Astrocyte (in vitro differentiated cells and primary cell): ENCODE data around the gene DAD1. TPM values are rescaled to one million over a fixed set of nuclear protein-coding genes. Genes with fewer than 3 reads are reported as not detected.
"Not testable (repeated sequence)": the region's sequence is repeated elsewhere in the genome, so short reads cannot be mapped to it uniquely, and the experiment has no call there.

Experiments used
- DNase-seq: peaks from one replicate; pipeline ENCODE4 v3.0.0-alpha.2; 2010; ENCODE audit warnings: low read depth
- FAIRE-seq: peaks from 2 replicates; lab custom pipeline; 2011; peaks lifted over from hg19 to GRCh38; lab: Jason Lieb, UNC
- H2AFZ ChIP-seq: 2 replicates; pipeline ENCODE4 v1.6.0; 2012; ENCODE audit warnings: low read depth, low read length, inconsistent platforms
- H3K27ac ChIP-seq: 2 replicates; pipeline ENCODE4 v1.5.1; 2011; ENCODE audit warnings: low read depth, low read length, inconsistent platforms
- H3K27me3 ChIP-seq: 2 replicates; pipeline ENCODE4 v1.6.0; 2011; ENCODE audit warnings: low read length, inconsistent platforms; ENCODE audit not compliant: insufficient read depth
- H3K36me3 ChIP-seq: 2 replicates; pipeline ENCODE4 v1.5.1; 2011; ENCODE audit warnings: low read length, inconsistent platforms; ENCODE audit not compliant: insufficient read depth
- H3K4me1 ChIP-seq: 2 replicates; pipeline ENCODE4 v1.5.1; 2011; ENCODE audit warnings: low read length, inconsistent platforms; ENCODE audit not compliant: insufficient read depth
- H3K4me2 ChIP-seq: 2 replicates; pipeline ENCODE4 v1.6.0; 2012; ENCODE audit warnings: low read length, inconsistent platforms
- H3K4me3 ChIP-seq: 2 replicates; pipeline ENCODE4 v1.5.1; 2011; ENCODE audit warnings: low read depth, mild to moderate bottlenecking, low read length, inconsistent platforms; ENCODE audit not compliant: insufficient read depth
- H3K79me2 ChIP-seq: 2 replicates; pipeline ENCODE4 v1.6.0; 2012; ENCODE audit warnings: mild to moderate bottlenecking, low read length, inconsistent platforms; ENCODE audit not compliant: insufficient read depth
- H3K9ac ChIP-seq: 2 replicates; pipeline ENCODE4 v1.6.0; 2012; ENCODE audit warnings: mild to moderate bottlenecking, low read length, inconsistent platforms
- H3K9me3 ChIP-seq: 2 replicates; pipeline ENCODE4 v1.5.1; 2012; ENCODE audit warnings: low read depth, mild to moderate bottlenecking, low read length, inconsistent platforms; ENCODE audit not compliant: insufficient read depth
- H4K20me1 ChIP-seq: 2 replicates; pipeline ENCODE4 v1.6.0; 2012; ENCODE audit warnings: low read length, inconsistent platforms; ENCODE audit not compliant: insufficient read depth
- H3K27ac Mint-ChIP-seq: one replicate; pipeline ENCODE4 v1.8.0; 2021; ENCODE audit warnings: mild to moderate bottlenecking, mixed read lengths; ENCODE audit not compliant: unreplicated experiment
- H3K27me3 Mint-ChIP-seq: one replicate; pipeline ENCODE4 v1.8.0; 2021; ENCODE audit warnings: low read depth, mixed read lengths; ENCODE audit not compliant: unreplicated experiment
- H3K36me3 Mint-ChIP-seq: one replicate; pipeline ENCODE4 v1.8.0; 2021; ENCODE audit warnings: low read depth, mixed read lengths; ENCODE audit not compliant: unreplicated experiment
- H3K4me1 Mint-ChIP-seq: one replicate; pipeline ENCODE4 v1.8.0; 2021; ENCODE audit warnings: low read depth, mixed read lengths; ENCODE audit not compliant: unreplicated experiment
- H3K4me3 Mint-ChIP-seq: one replicate; pipeline ENCODE4 v1.8.0; 2021; ENCODE audit warnings: mild to moderate bottlenecking, moderate library complexity, mixed read lengths; ENCODE audit not compliant: unreplicated experiment
- H3K9me3 Mint-ChIP-seq: one replicate; pipeline ENCODE4 v1.8.0; 2021; ENCODE audit warnings: mild to moderate bottlenecking, mixed read lengths; ENCODE audit not compliant: unreplicated experiment
- EZH2 ChIP-seq: IDR thresholded peaks from 2 replicates; pipeline ENCODE4 v1.6.1; 2012; ENCODE audit warnings: mild to moderate bottlenecking, low read length, inconsistent platforms; ENCODE audit not compliant: insufficient read depth
- total RNA-seq: library from RNA; stranded (reverse); gene quantifications from 2 replicates; pipeline ENCODE4 v1.2.1, GENCODE V29; 2021
- TF ChIP-seq, protein P1 (sequence below): IDR thresholded peaks from 2 replicates; pipeline ENCODE4 v1.5.1; 2011; ENCODE audit warnings: low read depth, mild to moderate bottlenecking, inconsistent platforms, low read length, moderate library complexity; ENCODE audit not compliant: insufficient read depth

The DAD1 gene
- total RNA-seq, 1 donor from 2014 or later = 302 TPM

DNA sequence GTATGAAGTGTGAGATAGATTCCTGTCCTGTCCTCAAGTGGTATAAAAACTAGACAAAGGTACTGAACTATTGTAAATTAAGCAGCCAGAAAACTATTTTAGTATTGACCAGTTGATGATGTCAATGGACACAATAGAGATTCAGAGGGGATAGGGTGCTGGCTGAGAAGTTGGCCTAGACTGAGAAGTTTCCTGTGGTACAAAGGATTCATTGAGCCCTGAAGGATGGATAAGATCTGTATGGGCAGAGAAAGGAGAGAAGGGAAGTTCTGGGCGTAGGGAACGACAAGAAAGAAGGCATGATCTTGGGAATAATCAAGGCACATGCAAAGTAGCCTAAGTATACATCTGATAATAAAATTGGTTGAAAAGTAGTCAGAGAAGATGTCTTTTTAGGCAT lies 44.6 kb downstream of the DAD1 start:
- Mint-ChIP-seq H3K4me3 (peak overlapping the region; percentile 36), H3K4me1 (peaks cover 26% of the 10 kb centered on the region)
- FAIRE-seq = no peak

DNA sequence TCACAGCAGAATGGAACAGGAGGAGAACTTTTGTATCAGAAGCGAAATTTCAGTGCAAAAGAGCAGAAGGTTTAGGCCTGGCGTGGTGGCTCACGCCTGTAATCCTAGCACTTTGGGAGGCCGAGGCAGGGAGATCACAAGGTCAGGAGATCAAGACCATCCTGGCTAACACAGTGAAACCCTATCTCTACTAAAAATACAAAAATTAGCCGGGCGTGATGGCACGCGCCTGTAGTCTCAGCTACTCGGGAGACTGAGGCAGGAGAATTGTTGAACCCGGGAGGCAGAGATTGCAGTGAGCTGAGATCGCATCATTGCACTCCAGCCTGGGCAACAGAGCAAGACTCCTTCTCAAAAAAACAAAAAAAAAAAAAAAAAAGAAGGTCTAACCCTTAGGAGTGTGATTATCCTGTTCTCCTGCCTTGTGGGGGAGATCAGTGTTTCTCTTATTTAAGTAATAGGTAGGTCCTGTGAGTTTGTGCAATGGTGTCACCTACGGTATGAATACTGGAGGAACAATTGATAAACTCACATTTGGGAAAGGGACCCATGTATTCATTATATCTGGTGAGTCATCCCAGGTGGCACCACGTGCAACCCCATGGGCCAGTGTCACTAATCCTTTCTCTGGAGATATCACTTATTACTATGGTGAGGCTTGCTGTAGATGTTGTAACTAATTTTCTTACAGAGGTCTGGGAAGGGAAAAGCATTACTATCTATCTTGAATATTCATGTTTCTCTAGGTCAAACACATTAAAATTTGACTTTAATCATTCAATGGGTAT lies 45.3 kb downstream of the DAD1 start:
- DNase-seq, H3K9me3 Mint-ChIP-seq, H3K36me3 ChIP-seq, H3K9me3 ChIP-seq, H3K4me3 Mint-ChIP-seq, H3K27me3 ChIP-seq, H4K20me1 ChIP-seq, H3K4me3 ChIP-seq, H2AFZ ChIP-seq, H3K79me2 ChIP-seq, FAIRE-seq, H3K36me3 Mint-ChIP-seq, H3K27ac Mint-ChIP-seq, H3K9ac ChIP-seq, H3K27me3 Mint-ChIP-seq, H3K27ac ChIP-seq, H3K4me2 ChIP-seq: not testable (repeated sequence)
- H3K4me1 ChIP-seq = peaks cover 27% of the 10 kb centered on the region
- peaks cover 22% of the 10 kb centered on the region for H3K4me1 Mint-ChIP-seq

More for the DNA sequence above, 44.6 kb downstream of the DAD1 start:
- DNase-seq = no peak
- no peak overlapping the region for H3K27ac Mint-ChIP-seq
- H3K9me3 Mint-ChIP-seq = no peaks in the 10 kb centered on the region
- H3K4me1 ChIP-seq = peaks cover 27% of the 10 kb centered on the region
- TF ChIP-seq, protein P1, sequence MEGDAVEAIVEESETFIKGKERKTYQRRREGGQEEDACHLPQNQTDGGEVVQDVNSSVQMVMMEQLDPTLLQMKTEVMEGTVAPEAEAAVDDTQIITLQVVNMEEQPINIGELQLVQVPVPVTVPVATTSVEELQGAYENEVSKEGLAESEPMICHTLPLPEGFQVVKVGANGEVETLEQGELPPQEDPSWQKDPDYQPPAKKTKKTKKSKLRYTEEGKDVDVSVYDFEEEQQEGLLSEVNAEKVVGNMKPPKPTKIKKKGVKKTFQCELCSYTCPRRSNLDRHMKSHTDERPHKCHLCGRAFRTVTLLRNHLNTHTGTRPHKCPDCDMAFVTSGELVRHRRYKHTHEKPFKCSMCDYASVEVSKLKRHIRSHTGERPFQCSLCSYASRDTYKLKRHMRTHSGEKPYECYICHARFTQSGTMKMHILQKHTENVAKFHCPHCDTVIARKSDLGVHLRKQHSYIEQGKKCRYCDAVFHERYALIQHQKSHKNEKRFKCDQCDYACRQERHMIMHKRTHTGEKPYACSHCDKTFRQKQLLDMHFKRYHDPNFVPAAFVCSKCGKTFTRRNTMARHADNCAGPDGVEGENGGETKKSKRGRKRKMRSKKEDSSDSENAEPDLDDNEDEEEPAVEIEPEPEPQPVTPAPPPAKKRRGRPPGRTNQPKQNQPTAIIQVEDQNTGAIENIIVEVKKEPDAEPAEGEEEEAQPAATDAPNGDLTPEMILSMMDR = no peak
- TF ChIP-seq EZH2 = no peak
- H3K4me3 ChIP-seq = no peak overlapping the region
- H4K20me1 ChIP-seq = no peaks in the 10 kb centered on the region
- no peaks in the 10 kb centered on the region for H3K9me3 ChIP-seq
- no peaks in the 10 kb centered on the region for H3K27me3 ChIP-seq
- no peak overlapping the region for H2AFZ ChIP-seq
- H3K4me2 ChIP-seq = no peak overlapping the region
- H3K36me3 ChIP-seq = no peaks in the 10 kb centered on the region
- no peaks in the 10 kb centered on the region for H3K36me3 Mint-ChIP-seq
- H3K27me3 Mint-ChIP-seq = peaks cover 4% of the 10 kb centered on the region
- no peak overlapping the region for H3K9ac ChIP-seq
- no peaks in the 10 kb centered on the region for H3K79me2 ChIP-seq
- H3K27ac ChIP-seq = no peak overlapping the region

DNA sequence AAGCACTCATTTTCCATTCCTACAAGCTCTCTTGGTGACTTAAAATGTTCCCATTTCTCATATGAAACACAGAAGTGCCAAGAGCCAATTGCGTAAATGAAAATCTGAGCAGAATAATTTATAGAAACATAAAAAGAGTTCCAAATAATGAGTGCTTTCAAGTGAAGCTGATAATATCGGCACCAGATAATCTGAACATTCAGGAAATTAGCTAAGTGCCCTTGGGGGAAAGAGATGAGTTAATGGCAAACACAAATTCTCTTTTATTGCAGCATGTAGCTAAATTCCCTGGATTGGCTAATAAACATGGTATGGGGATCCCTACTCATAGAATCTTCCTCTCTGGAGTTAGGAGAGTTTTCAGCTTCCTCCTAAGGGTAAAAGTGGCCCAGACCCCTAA lies 46.7 kb downstream of the DAD1 start:
- H3K4me3 ChIP-seq = no peak overlapping the region
- peaks cover 4% of the 10 kb centered on the region for H3K27me3 Mint-ChIP-seq
- no peak overlapping the region for H3K27ac ChIP-seq
- H3K36me3 ChIP-seq = no peaks in the 10 kb centered on the region
- DNase-seq = no peak
- H3K4me2 ChIP-seq = no peak overlapping the region
- H3K36me3 Mint-ChIP-seq = peaks cover 2% of the 10 kb centered on the region
- H3K27me3 ChIP-seq = no peaks in the 10 kb centered on the region
- no peak overlapping the region for H2AFZ ChIP-seq
- no peak overlapping the region for H3K9ac ChIP-seq
- TF ChIP-seq, protein P1 = no peak
- TF ChIP-seq EZH2 = no peak
- FAIRE-seq = no peak
- no peak overlapping the region for H3K4me3 Mint-ChIP-seq
- no peak overlapping the region for H3K27ac Mint-ChIP-seq
- H3K9me3 Mint-ChIP-seq = no peaks in the 10 kb centered on the region
- peaks cover 3% of the 10 kb centered on the region for H3K79me2 ChIP-seq
- no peaks in the 10 kb centered on the region for H3K9me3 ChIP-seq
- peaks cover 22% of the 10 kb centered on the region for H3K4me1 ChIP-seq
- H4K20me1 ChIP-seq = no peaks in the 10 kb centered on the region
- peaks cover 25% of the 10 kb centered on the region for H3K4me1 Mint-ChIP-seq
